HL-60 (cell line): ENCODE measurements around the gene RFESD.
A peak's percentile ranks its signal among the peaks of the same experiment; 100 is the strongest.

Experiments
- DNase-seq, 2 experiments: peaks; one replicate each; pipeline ENCODE4 v3.0.0-alpha.2; 2010 to 2020; ENCODE audit warnings: low read depth in 1 of 2, low spot score in 1 of 2
- H3K27ac ChIP-seq: fragments of 250-450 bp; sonication (Bioruptor Pico); replicated peaks from 2 replicates; pipeline ENCODE4 v1.5.1; 2020; ENCODE audit warnings: mild to moderate bottlenecking, moderate library complexity
- H3K27me3 ChIP-seq: fragments of 250-450 bp; sonication (Bioruptor Pico); 2 replicates; pipeline ENCODE4 v1.5.1; 2021; ENCODE audit warnings: mild to moderate bottlenecking, moderate library complexity; ENCODE audit not compliant: insufficient read depth, poor library complexity, severe bottlenecking
- H3K4me3 ChIP-seq: replicated peaks from 2 replicates; pipeline ENCODE4 v1.5.1; 2011; ENCODE audit warnings: mild to moderate bottlenecking, control low read depth, low read length; ENCODE audit not compliant: insufficient read depth
- GABPA ChIP-seq: IDR thresholded peaks from 2 replicates; pipeline ENCODE4 v1.6.1; 2012; ENCODE audit warnings: low read depth
- POLR2AphosphoS5 ChIP-seq: IDR thresholded peaks from 2 replicates; pipeline ENCODE4 v1.6.1; 2012; ENCODE audit warnings: low read depth
- REST ChIP-seq: IDR thresholded peaks from 2 replicates; pipeline ENCODE4 v1.6.1; 2012; ENCODE audit warnings: low read depth; ENCODE audit not compliant: insufficient replicate concordance
- SPI1 ChIP-seq: IDR thresholded peaks from 2 replicates; pipeline ENCODE4 v1.6.1; 2012; ENCODE audit warnings: low read depth, mild to moderate bottlenecking, borderline replicate concordance
- TF ChIP-seq, protein P1 (sequence below): IDR thresholded peaks from one replicate; pipeline ENCODE4 v1.5.1; 2011; ENCODE audit warnings: low read length, control low read depth, inconsistent platforms; ENCODE audit not compliant: insufficient read depth

The RFESD gene

DNA sequence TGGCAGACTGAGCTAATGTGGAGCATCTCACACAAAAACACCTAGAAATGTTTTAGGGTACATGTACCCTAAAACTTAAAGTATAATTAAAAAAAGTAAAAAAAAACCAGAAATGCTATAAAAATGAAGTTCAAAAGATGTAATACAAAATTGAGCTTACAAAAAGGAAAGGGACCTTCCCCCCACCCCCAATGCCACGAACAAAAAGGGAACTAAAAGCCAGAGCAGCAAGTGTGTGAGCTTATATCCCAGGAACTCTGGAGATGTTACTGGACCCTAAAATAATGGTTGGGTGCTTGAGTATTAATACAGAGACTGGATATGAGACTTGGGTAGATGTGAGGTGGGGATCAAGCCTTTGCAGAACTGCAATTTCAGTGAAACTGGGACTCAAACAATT, 25.2 kb downstream of the RFESD start:
- TF ChIP-seq POLR2AphosphoS5: no peak
- no peak for TF ChIP-seq REST
- TF ChIP-seq SPI1: no peak
- TF ChIP-seq GABPA: no peak
- TF ChIP-seq, protein P1, sequence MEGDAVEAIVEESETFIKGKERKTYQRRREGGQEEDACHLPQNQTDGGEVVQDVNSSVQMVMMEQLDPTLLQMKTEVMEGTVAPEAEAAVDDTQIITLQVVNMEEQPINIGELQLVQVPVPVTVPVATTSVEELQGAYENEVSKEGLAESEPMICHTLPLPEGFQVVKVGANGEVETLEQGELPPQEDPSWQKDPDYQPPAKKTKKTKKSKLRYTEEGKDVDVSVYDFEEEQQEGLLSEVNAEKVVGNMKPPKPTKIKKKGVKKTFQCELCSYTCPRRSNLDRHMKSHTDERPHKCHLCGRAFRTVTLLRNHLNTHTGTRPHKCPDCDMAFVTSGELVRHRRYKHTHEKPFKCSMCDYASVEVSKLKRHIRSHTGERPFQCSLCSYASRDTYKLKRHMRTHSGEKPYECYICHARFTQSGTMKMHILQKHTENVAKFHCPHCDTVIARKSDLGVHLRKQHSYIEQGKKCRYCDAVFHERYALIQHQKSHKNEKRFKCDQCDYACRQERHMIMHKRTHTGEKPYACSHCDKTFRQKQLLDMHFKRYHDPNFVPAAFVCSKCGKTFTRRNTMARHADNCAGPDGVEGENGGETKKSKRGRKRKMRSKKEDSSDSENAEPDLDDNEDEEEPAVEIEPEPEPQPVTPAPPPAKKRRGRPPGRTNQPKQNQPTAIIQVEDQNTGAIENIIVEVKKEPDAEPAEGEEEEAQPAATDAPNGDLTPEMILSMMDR: no peak
- H3K27me3 ChIP-seq: no peaks in the 10 kb centered on the region
- DNase-seq: peak in 1 of 2 experiments; percentile 23

GRCh38 chr5:95672641-95673040, 26.1 kb downstream of the RFESD start:
- DNase-seq: no peak
- Histone ChIP-seq H3K27ac (no peak overlapping the region), H3K27me3 (no peaks in the 10 kb centered on the region), H3K4me3 (no peak overlapping the region)
- TF ChIP-seq REST (no peak), POLR2AphosphoS5 (no peak), SPI1 (no peak), GABPA (no peak)
- TF ChIP-seq, protein P1: no peak

More for the DNA sequence above, 25.2 kb downstream of the RFESD start:
- no peak overlapping the region for H3K4me3 ChIP-seq
- H3K27ac ChIP-seq: no peak overlapping the region

DNA sequence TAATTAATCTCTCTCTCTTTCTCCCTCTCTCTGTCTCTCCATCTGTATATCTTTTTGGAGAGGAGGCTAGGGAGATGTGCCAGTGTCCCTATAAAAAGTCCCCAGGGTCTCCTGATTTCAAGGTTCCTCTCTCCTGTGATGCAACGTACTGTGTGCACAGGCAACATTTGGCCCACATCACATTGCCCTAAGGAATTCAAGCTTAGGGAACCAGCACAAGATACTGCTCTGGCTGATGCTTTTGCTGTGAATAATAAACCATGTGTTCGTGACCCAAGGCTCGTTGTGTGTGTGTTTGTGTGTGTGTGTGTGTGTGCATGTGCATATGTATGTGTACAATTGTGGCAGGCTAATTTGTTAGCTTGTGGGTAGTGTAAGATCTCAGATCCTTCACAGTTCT, 26.5 kb downstream of the RFESD start:
- no peak overlapping the region for H3K4me3 ChIP-seq
- TF ChIP-seq SPI1 (no peak), GABPA (no peak), REST (no peak), POLR2AphosphoS5 (no peak)
- TF ChIP-seq, protein P1: no peak
- H3K27me3 ChIP-seq: no peaks in the 10 kb centered on the region
- DNase-seq: no peak
- H3K27ac ChIP-seq: no peak overlapping the region
